ENCODE measurements around the gene DNMT3L.
"Not testable (repeated sequence)": the region's sequence is repeated elsewhere in the genome, so short reads cannot be mapped to it uniquely, and the experiment has no call there.

The DNMT3L gene

DNA sequence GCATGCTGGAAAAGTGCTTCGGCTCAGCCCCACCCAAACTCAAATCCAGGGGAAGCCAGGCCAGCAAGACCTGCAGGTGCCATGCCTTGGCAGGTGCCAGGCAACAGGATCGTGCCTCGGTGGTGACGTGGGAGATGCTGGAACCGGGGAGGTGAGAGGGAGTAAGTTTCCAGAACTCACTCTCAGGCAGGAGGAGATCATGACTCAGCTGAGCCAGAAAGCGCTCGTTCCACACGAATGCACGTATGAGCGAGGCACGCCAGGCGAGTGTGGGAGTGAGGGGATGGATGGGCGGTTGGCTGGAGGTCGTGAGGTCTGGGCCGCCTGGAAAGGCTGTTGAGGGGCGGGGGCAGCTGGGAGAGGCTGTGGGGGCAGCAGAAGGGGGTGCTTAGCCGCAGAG is 13.8 kb downstream of the DNMT3L start:
- not testable (repeated sequence) for DNase-seq (ENCODE audit: low read depth)

DNA sequence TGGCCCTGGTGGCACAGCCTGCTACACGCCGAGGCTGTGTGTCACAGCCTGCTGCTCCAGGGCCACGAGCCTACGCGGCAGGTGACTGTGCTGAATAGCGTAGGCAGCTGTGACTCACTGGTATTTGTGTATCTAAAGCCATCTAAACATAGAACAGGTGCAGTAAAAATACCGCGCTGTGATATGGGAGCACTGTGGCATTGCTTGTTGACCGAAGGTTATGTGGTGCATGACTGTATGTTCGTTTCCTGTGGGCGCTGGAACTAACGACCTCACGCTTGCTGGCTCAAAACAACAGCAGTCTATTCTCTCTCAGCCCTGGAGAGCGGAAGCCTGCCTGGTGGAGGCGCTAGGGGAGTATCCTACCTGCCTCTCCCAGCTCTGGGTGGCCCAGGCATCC is 17.7 kb downstream of the DNMT3L start:
- not testable (repeated sequence) for DNase-seq (ENCODE audit: low read depth)

DNA sequence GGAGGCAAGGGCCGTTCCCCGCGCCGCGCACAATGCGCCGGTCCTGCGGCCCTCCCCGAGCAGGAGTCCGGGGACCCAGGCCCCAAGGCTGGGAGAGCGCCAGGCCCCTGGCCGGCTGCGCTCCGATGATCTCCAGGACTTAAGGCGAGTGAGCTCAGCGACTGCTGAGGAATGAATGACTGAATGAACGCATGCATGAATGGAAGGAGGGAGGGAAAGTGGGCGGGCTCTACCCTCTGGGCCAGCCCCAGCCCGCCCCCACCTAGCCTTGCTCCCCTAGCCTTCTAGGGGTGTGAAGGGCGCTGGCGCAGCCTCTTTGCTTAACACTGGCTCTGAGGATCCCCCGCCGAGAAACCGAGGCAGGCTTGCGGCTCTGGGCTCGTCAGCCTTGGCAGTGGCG is 20.4 kb downstream of the DNMT3L start:
- not testable (repeated sequence) for DNase-seq (ENCODE audit: low read depth)

DNA sequence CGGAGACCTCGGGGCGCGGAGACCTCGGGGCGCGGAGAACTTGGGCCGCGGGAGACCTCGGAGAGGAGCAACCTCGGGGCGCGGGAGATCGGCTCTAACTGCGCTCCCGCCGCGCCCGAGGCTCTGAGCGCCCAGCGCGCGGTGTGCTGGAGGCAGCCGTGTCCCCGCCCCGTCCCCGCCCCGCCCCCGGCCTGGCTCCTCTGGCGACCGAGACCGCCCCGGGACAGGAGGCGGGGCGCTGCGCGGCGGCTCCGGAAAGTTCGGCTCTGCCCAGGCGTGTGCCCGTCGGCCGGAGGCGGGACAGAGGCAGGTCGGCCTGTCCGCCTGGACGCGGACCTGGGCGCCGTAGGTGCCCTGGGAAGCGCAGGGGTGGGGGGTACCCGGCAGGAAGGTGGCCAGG is 20.9 kb downstream of the DNMT3L start, which contains the start of gene ICOSLG:
TSS of gene ICOSLG (minus strand) at position 102 of the 400 bp plus-strand sequence. CDS start 126 bp downstream, outside the sequence.
- DNase-seq (ENCODE audit: low read depth), result not testable (repeated sequence)

DNA sequence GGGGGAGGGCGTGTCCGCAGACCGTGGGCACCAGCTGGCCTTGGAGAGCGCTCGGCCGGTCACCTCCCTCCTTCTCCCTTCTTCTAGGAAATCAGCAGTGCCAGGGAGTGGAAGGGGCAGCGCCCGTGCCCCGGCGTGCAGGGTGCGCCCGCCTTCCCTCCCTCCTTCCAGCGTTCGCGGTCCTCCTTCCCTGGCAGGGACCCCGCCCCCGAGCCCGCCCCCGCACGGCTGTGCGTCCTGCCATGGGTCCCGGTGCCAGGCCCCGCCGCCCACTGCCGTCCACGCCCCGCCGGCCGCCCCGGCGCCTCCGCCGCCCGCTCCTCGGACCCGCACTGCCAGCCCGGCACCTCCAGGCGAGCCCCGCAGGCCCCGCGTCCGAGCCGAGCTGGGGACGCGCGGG is 21.3 kb downstream of the DNMT3L start:
- not testable (repeated sequence) for DNase-seq (ENCODE audit: low read depth)

DNA sequence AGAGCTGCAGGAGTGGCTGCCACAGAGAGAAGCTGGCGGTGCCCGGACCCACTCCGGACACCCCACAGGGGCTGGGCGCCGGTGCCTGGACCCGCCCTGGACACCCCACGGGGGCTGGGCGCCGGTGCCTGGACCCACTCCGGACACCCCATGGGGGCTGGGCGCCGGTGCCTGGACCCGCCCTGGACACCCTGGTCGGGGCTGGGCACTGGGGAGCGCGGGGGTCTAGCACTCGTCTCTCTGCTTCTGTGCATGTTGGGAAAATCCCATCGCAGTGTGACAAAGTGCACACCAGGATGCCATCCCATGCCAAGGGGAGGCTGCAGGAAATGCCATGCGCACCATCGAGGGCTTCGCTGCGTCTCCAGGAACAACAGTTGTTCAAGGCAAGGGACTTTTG is 32.1 kb downstream of the DNMT3L start:
- DNase-seq (ENCODE audit: low read depth), result not testable (repeated sequence)

DNA sequence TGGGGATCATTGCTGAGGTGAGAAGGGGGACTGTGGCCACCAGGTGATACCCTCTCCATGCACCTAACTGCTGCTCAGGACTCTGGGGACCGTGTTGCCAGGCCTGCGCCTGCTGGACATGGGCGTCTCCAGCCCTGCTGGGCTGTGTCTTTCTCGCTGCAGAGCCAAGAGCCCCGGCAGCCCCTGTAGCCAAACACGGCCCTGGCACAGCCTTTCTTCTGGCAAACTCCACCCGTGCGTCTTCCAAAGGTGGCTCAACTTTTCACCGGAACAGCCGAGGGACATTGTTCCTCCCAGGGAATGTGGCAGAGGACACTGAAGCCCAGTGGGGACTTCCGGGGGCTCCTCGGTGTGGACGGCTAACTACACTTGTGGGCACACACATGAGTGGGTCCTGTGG is 33.6 kb downstream of the DNMT3L start:
- not testable (repeated sequence) for DNase-seq (ENCODE audit: low read depth)

DNA sequence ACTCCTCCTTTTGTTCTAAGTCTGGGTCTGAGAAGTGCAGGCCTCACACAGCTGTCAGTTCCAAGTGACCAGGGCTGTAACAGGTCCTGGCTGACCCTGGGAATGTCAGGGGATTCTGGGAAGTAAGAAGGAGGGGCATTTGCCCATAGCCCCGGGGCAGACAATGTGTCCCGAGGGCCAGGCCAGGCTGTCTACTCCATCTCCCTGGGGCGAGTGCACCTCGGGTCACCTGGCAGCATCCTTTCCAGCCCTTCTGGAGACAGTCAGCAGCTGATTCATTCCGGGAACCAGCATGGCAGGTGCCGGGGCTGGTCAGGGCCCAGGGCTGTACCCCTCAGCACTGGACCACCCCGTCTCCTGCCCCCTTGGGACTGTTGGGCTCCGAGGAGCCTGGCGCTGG is 34.1 kb downstream of the DNMT3L start:
- not testable (repeated sequence) for DNase-seq (ENCODE audit: low read depth)

DNA sequence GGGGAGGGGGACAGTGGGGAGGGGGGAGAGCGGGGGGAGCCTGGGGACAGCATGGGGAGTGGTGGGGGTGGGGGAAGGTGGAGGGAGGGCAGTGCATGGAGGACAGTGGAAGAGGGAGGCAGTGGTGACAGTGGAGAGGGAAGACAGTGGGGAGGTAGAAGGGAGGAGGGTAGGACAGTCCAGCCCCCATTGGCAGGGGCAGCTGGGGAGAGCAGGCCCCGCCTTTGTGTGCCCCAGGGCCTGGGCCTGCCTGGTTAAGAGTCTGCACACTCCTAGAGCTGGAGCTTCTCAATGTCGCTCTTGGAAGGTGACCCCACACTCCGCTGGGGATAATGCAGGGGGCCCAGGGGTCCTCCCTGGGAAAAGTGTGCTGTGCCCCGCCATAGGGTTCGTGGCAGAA is 36.1 kb downstream of the DNMT3L start:
- not testable (repeated sequence) for DNase-seq (ENCODE audit: low read depth)

DNA sequence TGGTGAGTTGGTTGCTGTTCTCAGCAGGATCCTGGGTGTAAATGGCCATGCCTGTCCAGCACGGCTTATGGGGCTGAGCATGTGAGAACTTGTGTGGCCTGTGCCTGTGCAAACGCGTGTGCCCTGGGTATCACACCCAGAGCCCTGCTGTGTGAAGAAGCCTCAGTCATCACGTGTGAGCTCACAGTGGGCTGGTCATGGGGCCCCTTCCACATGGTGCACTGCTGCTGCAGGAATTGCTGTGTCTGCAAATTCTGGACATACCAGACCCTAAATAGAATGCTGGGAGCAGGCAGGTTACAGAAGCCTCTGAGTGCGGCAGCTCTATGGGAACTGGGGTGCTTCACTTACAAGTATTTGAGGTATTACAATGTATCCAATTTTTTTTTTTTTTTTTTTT is 38.4 kb downstream of the DNMT3L start:
- DNase-seq (ENCODE audit: low read depth), result not testable (repeated sequence)

DNA sequence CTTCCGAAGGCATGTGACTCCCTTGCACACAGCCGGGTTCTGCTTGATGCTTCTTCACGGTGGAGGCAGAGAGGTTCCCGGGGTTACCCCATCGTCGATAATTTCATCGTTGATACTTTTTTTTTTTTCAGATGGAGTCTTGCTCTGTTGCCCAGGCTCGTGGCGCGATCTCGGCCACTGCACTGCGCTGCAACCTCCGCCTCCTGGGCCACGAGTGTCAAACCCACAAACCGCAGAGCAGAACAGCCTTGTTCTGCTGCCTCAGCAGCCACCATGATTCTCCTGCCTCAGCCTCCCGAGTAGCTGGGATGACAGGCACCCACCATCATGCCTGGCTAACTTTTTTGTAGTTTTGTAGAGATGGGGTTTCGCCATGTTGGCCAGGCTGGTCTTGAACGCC is 41.0 kb downstream of the DNMT3L start:
- not testable (repeated sequence) for DNase-seq (ENCODE audit: low read depth)

DNA sequence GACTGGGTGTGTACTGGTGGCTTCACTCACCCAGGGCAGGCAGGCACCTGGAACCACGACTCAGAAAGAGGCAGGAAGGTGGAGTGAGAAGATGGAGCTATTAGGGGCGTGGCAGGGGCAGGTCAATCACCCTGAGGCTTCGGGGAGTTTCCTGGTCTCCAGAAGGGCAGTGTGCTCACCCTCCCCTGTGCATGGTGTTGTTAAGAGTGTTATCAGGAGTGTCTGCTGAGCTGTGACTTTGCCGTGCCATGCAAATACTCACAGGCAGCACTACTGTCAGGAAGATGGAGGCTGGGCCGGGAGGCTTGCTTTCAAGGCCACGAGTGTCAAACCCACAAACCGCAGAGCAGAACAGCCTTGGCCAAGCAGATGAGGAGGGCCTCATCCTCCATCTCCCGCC is 43.2 kb downstream of the DNMT3L start:
- not testable (repeated sequence) for DNase-seq (ENCODE audit: low read depth)

DNA sequence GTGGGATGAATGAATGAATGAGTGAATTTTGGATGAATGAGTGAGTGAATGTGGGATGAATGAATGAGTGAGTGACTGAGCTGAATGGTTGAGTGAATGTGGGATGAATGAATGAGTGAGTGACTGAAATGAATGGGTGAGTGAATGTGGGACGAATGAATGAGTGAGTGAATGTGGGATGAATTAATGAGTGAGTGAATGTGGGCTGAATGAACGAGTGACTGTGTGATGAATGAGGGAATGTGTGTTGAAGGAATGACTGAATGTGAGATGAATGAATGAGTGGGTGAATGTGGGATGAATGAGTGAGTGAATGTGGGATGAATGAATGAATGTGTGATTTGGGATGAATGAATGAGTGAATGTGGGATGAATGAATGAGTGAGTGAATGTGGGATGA is 49.7 kb downstream of the DNMT3L start:
- not testable (repeated sequence) for DNase-seq (ENCODE audit: low read depth)

DNA sequence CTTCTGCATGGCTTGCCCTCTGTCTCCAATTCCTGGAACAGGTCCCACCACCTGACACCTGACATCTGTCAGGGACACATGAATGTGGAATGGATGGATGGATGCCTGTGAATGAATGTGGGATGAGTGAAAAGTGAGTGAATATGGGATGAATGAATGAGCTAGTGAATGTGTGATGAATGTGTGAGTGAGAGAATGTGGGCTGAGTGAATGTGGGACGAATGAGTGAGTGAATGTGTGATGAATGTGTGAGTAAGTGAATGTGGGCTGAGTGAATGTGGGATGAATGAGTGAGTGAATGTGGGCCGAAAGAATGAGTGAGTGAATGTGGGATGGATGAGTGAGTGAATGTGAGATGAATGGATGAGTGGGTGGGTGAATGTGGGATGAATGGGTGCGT is 50.1 kb downstream of the DNMT3L start:
- not testable (repeated sequence) for DNase-seq (ENCODE audit: low read depth)

DNA sequence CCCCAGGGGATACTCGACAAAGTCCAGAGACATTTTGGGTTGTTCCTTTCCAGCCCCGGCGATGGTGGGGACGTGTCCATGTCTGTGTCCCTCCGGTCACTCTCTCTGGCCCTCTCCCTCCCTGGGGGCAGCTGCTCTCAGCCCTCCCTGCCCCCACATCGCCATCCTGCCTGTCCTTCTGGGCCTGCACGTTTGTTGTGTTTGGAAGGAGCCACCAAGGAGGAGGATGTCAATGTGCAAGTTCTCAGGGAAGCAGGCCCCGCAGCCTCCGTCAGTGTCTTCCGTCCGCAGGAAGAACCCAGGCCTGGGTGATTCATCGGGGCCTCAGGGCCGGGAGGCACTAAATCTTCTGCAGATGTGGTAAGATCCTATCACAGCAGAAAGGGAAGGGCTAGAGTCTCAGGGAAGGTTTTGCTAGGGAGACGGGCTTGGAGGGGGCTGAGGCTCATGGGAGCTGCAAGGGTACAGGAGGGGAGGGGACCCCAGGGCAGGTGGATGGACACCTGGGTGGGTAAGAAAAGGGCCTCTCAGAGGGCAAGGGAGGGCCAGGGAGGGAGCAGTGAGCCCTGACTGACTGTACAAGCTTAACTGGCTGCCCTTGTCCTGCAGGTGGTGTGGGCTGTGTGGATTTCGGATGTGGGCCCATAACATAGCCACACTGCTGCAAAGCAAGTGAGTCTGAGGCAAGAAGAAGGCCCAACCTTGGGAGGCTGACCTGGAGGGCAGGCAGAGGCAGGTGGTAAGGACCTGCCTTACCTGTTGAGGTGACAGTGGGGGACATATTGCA is 53.6 kb downstream of the DNMT3L start:
- DNase-seq (ENCODE audit: low read depth), result not testable (repeated sequence)

DNA sequence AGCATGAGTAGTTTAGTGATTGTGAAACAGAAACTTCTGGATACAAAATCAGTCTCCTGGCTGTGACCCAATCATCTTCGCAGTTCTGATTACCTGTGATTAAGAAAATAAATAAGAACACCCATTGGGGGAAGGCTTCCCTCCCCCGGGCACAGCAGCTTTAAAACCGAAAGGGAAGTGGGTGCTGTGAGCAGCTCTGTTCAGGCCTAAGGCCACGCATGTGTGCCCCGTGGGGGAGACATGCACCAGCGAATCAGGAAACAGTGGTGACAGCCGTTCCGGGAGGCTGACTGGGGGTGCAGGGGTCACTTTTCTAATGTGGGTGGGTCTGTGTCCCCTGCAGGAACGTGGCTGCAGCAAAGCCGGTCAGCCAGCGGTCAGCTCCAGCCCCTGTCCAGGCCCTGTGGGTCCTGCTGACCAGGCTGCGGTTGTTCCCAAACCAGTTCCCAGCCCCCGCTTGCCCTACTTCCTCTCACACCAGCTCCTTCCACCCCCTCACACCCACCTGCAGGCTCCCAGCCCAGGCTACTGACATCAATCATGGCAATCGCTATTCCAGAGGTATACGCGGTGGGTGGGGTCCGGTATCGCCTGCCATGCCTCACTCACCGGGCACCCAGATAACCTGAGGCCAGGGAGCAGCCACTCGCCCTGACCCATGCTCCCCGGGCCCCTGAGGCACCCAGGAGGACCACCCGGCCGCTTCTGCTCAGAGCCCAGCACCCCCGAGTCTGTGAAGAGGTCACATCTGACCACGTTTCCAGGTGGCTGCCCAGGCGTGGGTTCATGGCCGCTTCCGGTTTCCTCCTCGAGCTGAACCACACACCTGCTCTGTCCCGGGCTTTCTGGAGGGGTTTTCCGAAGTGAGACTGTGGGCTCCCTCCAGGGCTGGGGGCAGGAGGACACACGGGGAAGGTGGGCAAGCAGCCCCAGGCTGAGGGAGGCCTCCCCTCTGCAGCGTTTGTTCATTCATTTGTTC is 54.7 kb downstream of the DNMT3L start:
- not testable (repeated sequence) for DNase-seq (ENCODE audit: low read depth)

DNA sequence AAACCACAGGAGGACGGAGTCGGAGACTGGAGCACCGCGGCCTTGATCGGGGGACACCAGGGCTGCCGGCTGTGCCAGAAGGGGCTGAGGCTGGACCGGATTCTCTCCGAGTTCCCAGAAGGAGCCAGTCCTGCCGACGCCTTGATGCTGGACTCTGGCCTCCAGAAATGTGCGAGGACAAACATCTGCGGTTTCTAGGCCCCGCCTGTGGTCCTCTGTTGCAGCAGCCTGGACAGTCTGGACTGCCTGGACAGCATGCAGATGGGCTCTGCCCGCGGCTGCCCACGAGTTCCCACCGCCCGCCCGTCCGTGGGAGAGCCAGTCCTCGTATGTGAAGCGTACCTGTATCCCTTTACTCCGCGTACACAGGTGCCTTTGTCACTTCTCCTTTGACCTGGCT is 55.5 kb downstream of the DNMT3L start:
- DNase-seq (ENCODE audit: low read depth), result not testable (repeated sequence)

DNA sequence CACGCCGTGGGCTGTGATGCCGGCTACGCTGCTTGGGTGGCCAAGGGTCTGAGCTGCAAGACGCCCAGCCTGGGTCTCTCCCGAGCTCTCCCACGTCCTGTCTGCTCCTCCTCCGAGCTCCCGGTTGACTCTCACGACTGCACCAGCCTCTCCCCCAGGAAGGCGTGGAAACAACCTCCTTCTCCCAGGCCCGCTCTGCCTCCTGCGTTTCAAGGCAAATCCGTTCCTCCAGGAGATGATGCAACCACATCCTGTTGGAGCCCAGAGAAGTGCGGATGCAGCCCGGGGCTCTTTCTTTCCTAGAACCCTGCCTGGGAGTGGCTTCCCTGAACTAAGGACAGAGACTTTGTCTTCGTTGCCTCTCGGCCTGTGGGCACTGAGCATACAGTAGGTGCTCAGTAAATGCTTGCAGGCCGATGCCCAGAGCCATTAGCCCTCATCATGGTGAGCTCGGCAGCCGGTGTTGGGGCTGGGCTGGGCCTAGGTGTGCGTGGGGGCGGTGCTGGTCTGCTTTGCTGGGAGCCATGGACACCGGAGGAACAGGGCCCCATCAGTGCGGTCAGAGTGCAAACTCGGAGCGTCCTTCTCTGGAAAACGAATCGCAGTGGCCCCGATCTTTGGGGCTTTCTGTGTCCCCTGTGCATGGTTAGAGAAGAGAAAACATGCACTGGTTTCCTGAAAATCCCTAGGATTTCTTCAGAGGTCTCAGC is 59.0 kb downstream of the DNMT3L start:
- not testable (repeated sequence) for DNase-seq (ENCODE audit: low read depth)

DNA sequence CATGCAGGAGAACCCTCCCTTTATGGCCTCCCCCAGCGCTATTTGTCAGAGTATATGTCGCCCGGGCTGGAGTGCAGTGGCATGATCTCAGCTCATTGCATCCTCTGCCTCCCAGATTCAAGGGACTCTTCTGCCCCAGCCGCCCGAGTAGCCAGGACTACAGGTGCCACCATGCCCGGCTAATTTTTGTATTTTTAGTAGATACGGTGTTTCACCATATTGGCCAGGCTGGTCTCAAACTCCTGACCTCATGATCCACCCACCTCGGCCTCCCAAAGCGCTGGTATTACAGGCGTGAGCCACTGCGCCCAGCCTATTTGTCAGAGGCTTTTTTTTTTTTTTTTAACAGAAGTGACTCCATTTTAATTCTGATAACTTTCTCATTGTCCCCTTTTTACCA is 61.7 kb downstream of the DNMT3L start:
- DNase-seq (ENCODE audit: low read depth), result not testable (repeated sequence)

DNA sequence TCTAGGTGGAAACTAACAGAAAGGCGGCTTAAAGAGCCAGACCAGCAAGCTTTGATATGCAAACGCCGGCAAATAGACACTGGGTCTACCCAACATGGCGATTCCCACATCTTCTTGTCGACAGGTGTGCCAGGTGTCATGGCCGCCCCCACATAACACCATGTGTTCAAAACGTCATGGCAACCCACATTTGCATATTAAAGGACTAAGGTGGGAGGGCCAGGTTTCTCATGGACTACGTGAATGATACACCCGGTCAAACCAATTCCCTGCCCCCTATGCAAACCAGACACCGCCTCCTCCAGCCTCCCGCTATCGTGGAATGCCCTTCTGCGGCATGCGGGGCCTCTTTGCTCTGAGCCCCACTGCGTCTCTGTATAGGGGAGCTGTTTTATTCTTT is 62.2 kb downstream of the DNMT3L start:
- no peak for DNase-seq (ENCODE audit: low read depth)

DNA sequence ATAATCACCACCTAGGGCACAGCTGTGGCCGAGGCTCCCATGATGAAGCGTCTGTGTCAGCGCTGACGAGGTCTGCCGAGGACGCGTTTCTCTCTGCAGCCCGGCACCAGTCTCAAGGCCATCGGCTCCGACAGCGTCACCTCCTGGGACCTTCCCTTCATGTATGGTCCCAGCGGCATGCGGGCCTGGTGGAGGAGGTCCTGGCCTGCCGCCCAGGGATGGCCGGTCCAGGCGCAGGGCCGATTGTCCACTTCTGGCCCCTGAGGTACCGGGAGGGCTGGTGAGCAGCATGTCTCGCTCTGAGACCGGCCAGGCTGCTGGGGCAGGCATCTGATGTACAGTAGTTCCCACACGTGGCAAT is 64.6 kb downstream of the DNMT3L start:
- not testable (repeated sequence) for DNase-seq (ENCODE audit: low read depth)

Data from GM04503 (cell line).